CD8-positive, alpha-beta memory T cell (primary cell): ENCODE data around the gene RERE. TPM values are rescaled to one million over a fixed set of nuclear protein-coding genes. Genes with fewer than 3 reads are reported as not detected.

Experiments used
- CTCF ChIA-PET: fragments of 350-600 bp; sonication (Branson Sonifier 250); formaldehyde crosslinking; loops from one replicate; lab custom pipeline; 2021; ENCODE audit warnings: antibody characterized with exemption; lab: Charles Lee
- POLR2A ChIA-PET: fragments of 350-600 bp; sonication (Branson Sonifier 250); formaldehyde crosslinking; loops from one replicate; lab custom pipeline; 2021; ENCODE audit warnings: antibody characterized with exemption; lab: Charles Lee
- DNase-seq, 5 donors: peaks; one replicate each; pipeline versions ENCODE4 v3.0.0 to v3.0.0-alpha.2; 2020 to 2022; ENCODE audit warnings: mixed read lengths in 1 of 5
- H3K27ac ChIP-seq: one replicate; pipeline ENCODE4 v1.7.0; 2013; ENCODE audit warnings: low read depth, mild to moderate bottlenecking, low read length, moderate library complexity
- H3K27me3 ChIP-seq: 2 replicates; pipeline ENCODE4 v1.7.0; 2013; ENCODE audit warnings: low read length, mild to moderate bottlenecking; ENCODE audit not compliant: insufficient read depth, poor library complexity, severe bottlenecking
- H3K36me3 ChIP-seq: 2 replicates; pipeline ENCODE4 v1.7.0; 2013; ENCODE audit warnings: mild to moderate bottlenecking, low read length, moderate library complexity; ENCODE audit not compliant: insufficient read depth
- H3K4me1 ChIP-seq: 2 replicates; pipeline ENCODE4 v1.7.0; 2013; ENCODE audit warnings: mild to moderate bottlenecking, low read length, moderate library complexity; ENCODE audit not compliant: insufficient read depth
- H3K4me3 ChIP-seq: 2 replicates; pipeline ENCODE4 v1.7.0; 2013; ENCODE audit warnings: mild to moderate bottlenecking, low read length
- H3K9me3 ChIP-seq: 2 replicates; pipeline ENCODE4 v1.7.0; 2013; ENCODE audit warnings: mild to moderate bottlenecking, low read length
- H3K27ac Mint-ChIP-seq, 8 donors: one replicate each; pipeline ENCODE4 v1.8.0; 2020 to 2021; ENCODE audit warnings: mixed read lengths in 8 of 8, mild to moderate bottlenecking in 6 of 8, inconsistent platforms in 3 of 8, moderate library complexity in 3 of 8
- H3K27me3 Mint-ChIP-seq, 2 donors: one replicate each; pipeline ENCODE4 v1.8.0; 2020 to 2021; ENCODE audit warnings: mixed read lengths in 2 of 2, mild to moderate bottlenecking in 1 of 2, moderate library complexity in 1 of 2
- H3K36me3 Mint-ChIP-seq, 3 donors: one replicate each; pipeline ENCODE4 v1.8.0; 2020 to 2021; ENCODE audit warnings: mixed read lengths in 3 of 3, inconsistent platforms in 1 of 3, mild to moderate bottlenecking in 1 of 3
- H3K4me1 Mint-ChIP-seq, 3 donors: one replicate each; pipeline ENCODE4 v1.8.0; 2020 to 2021; ENCODE audit warnings: mixed read lengths in 3 of 3, inconsistent platforms in 1 of 3, mild to moderate bottlenecking in 1 of 3
- H3K4me3 Mint-ChIP-seq, 7 donors: one replicate each; pipeline ENCODE4 v1.8.0; 2020 to 2021; ENCODE audit warnings: mixed read lengths in 7 of 7, mild to moderate bottlenecking in 6 of 7, moderate library complexity in 4 of 7, inconsistent platforms in 2 of 7
- H3K9me3 Mint-ChIP-seq, 5 donors: one replicate each; pipeline ENCODE4 v1.8.0; 2020 to 2022; ENCODE audit warnings: mixed read lengths in 5 of 5, mild to moderate bottlenecking in 3 of 5, moderate library complexity in 2 of 5, inconsistent platforms in 1 of 5
- polyA plus RNA-seq: library from polyadenylated mRNA; unstranded; fragments of 300-500 nt; fragmentation: Illumina TruSeq; gene quantifications from one replicate; pipeline ENCODE4 v1.2.3, GENCODE V29; 2021
- total RNA-seq, 2 experiments: library from RNA; stranded (reverse); gene quantifications; one replicate each; pipeline ENCODE4 v1.2.3, GENCODE V29; 2021

Gene RERE
- total and polyA plus RNA-seq, 3 experiments from 2014 or later: 10.9 to 39.2 (median 37.9) TPM

- Mint-ChIP-seq H3K4me1 (no peaks in the 10 kb centered on the region), H3K4me3 (no peak overlapping the region), H3K9me3 (no peaks in the 10 kb centered on the region), H3K27me3 (no peaks in the 10 kb centered on the region), H3K27ac (peak overlapping the region in 1 of 8 donors; percentile 74), H3K36me3 (peaks cover 0 to 5% (median 0%) of the 10 kb centered on the region in 3 donors)
- DNase-seq: no peak
- H3K36me3 ChIP-seq: no peaks in the 10 kb centered on the region
- ChIA-PET CTCF (no interaction called here), POLR2A (no interaction called here)
- H3K27me3 ChIP-seq: no peaks in the 10 kb centered on the region
- no peaks in the 10 kb centered on the region for H3K9me3 ChIP-seq
- H3K4me3 ChIP-seq: no peak overlapping the region
- no peaks in the 10 kb centered on the region for H3K4me1 ChIP-seq
- no peak overlapping the region for H3K27ac ChIP-seq
Observed at GRCh38 chr1:8328271-8328670, 489.2 kb downstream of the RERE start.

- ChIA-PET POLR2A (no interaction called here), CTCF (no interaction called here)
- no peak for DNase-seq
Observed at GRCh38 chr1:8326265-8326664, 491.2 kb downstream of the RERE start.

GRCh38 chr1:8325771-8326170 lies 491.7 kb downstream of the RERE start:
- ChIA-PET CTCF (no interaction called here), POLR2A (no interaction called here)
- DNase-seq: no peak
- H3K27ac ChIP-seq: no peak overlapping the region
- no peaks in the 10 kb centered on the region for H3K36me3 ChIP-seq
- Mint-ChIP-seq H3K36me3 (peaks cover 0 to 5% (median 3%) of the 10 kb centered on the region in 3 donors), H3K27ac (no peak overlapping the region), H3K27me3 (peaks cover 0 to 1% of the 10 kb centered on the region in 2 donors), H3K4me1 (no peaks in the 10 kb centered on the region), H3K4me3 (no peak overlapping the region), H3K9me3 (peaks cover 0 to 1% (median 0%) of the 10 kb centered on the region in 5 donors)
- no peak overlapping the region for H3K4me3 ChIP-seq
- no peaks in the 10 kb centered on the region for H3K9me3 ChIP-seq
- H3K4me1 ChIP-seq: no peaks in the 10 kb centered on the region
- H3K27me3 ChIP-seq: no peaks in the 10 kb centered on the region

More at GRCh38 chr1:8326265-8326664, 491.2 kb downstream of the RERE start:
- H3K4me3 ChIP-seq: no peak overlapping the region
- no peak overlapping the region for H3K27ac ChIP-seq
- Mint-ChIP-seq H3K4me3 (no peak overlapping the region), H3K27me3 (peaks cover 0 to 1% of the 10 kb centered on the region in 2 donors), H3K4me1 (no peaks in the 10 kb centered on the region), H3K9me3 (peaks cover 0 to 1% (median 0%) of the 10 kb centered on the region in 5 donors), H3K36me3 (peaks cover 0 to 5% (median 3%) of the 10 kb centered on the region in 3 donors), H3K27ac (no peak overlapping the region)
- no peaks in the 10 kb centered on the region for H3K36me3 ChIP-seq
- no peaks in the 10 kb centered on the region for H3K27me3 ChIP-seq
- H3K4me1 ChIP-seq: no peaks in the 10 kb centered on the region
- H3K9me3 ChIP-seq: no peaks in the 10 kb centered on the region

- H3K36me3 ChIP-seq: no peaks in the 10 kb centered on the region
- Mint-ChIP-seq H3K4me3 (no peak overlapping the region), H3K27ac (peak overlapping the region in 1 of 8 donors; percentile 63), H3K27me3 (peaks cover 0 to 1% of the 10 kb centered on the region in 2 donors), H3K36me3 (peaks cover 0 to 5% (median 3%) of the 10 kb centered on the region in 3 donors), H3K9me3 (peaks cover 0 to 1% (median 0%) of the 10 kb centered on the region in 5 donors), H3K4me1 (peaks cover 0 to 2% (median 1%) of the 10 kb centered on the region in 3 donors)
- no peaks in the 10 kb centered on the region for H3K9me3 ChIP-seq
- ChIA-PET POLR2A (no interaction called here), CTCF (no interaction called here)
- no peaks in the 10 kb centered on the region for H3K4me1 ChIP-seq
- no peaks in the 10 kb centered on the region for H3K27me3 ChIP-seq
- DNase-seq: no peak
- H3K4me3 ChIP-seq: no peak overlapping the region
- H3K27ac ChIP-seq: no peak overlapping the region
Observed at GRCh38 chr1:8324176-8324810, 493.1 kb downstream of the RERE start.

GRCh38 chr1:8323706-8324105 lies 493.7 kb downstream of the RERE start:
- peaks cover 0 to 1% of the 10 kb centered on the region in 2 donors for H3K27me3 Mint-ChIP-seq
- ChIA-PET POLR2A (no interaction called here), CTCF (no interaction called here)
- H3K4me1 Mint-ChIP-seq: peaks cover 1 to 5% (median 2%) of the 10 kb centered on the region in 3 donors
- no peak overlapping the region for H3K4me3 ChIP-seq
- H3K9me3 ChIP-seq: no peaks in the 10 kb centered on the region
- peaks cover 0 to 1% (median 0%) of the 10 kb centered on the region in 5 donors for H3K9me3 Mint-ChIP-seq
- H3K27ac Mint-ChIP-seq: no peak overlapping the region
- H3K36me3 Mint-ChIP-seq: peaks cover 0 to 5% (median 3%) of the 10 kb centered on the region in 3 donors
- H3K4me3 Mint-ChIP-seq: no peak overlapping the region
- no peak overlapping the region for H3K27ac ChIP-seq
- H3K27me3 ChIP-seq: no peaks in the 10 kb centered on the region
- no peaks in the 10 kb centered on the region for H3K36me3 ChIP-seq
- H3K4me1 ChIP-seq: peaks cover under 1% of the 10 kb centered on the region
- DNase-seq: no peak

GRCh38 chr1:8321612-8322011 lies 495.8 kb downstream of the RERE start:
- H3K27ac ChIP-seq: no peak overlapping the region
- Mint-ChIP-seq H3K27me3 (peaks cover 2% of the 10 kb centered on the region in 2 donors), H3K36me3 (peaks cover 0 to 3% (median 3%) of the 10 kb centered on the region in 3 donors), H3K9me3 (peaks cover 0 to 1% (median 0%) of the 10 kb centered on the region in 5 donors), H3K27ac (peak overlapping the region in 1 of 8 donors; percentile 6), H3K4me3 (no peak overlapping the region), H3K4me1 (peaks cover 9 to 13% (median 9%) of the 10 kb centered on the region in 3 donors)
- DNase-seq: no peak
- H3K4me1 ChIP-seq: peaks cover 11% of the 10 kb centered on the region
- no peaks in the 10 kb centered on the region for H3K9me3 ChIP-seq
- H3K36me3 ChIP-seq: no peaks in the 10 kb centered on the region
- CTCF ChIA-PET: interaction anchor here (1.3 kb wide), 1 partner anchor 307 kb away, joined by 3 read pairs; no protein-coding TSS in a partner anchor
- H3K27me3 ChIP-seq: no peaks in the 10 kb centered on the region
- POLR2A ChIA-PET: no interaction called here
- H3K4me3 ChIP-seq: no peak overlapping the region

GRCh38 chr1:8318436-8318835 lies 499.0 kb downstream of the RERE start:
- peaks cover 14 to 18% (median 17%) of the 10 kb centered on the region in 3 donors for H3K4me1 Mint-ChIP-seq
- Histone ChIP-seq H3K27ac (no peak overlapping the region), H3K27me3 (peaks cover 12% of the 10 kb centered on the region), H3K36me3 (no peaks in the 10 kb centered on the region), H3K9me3 (no peaks in the 10 kb centered on the region), H3K4me1 (peaks cover 11% of the 10 kb centered on the region), H3K4me3 (peak overlapping the region; percentile 74)
- peaks cover 15 to 28% of the 10 kb centered on the region in 2 donors for H3K27me3 Mint-ChIP-seq
- peak overlapping the region in 5 of 8 donors; percentile 23 to 82 (median 68) for H3K27ac Mint-ChIP-seq
- peak overlapping the region; percentile 70 to 81 (median 77) for H3K4me3 Mint-ChIP-seq
- DNase-seq: no peak
- H3K9me3 Mint-ChIP-seq: peaks cover 0 to 1% (median 0%) of the 10 kb centered on the region in 5 donors
- ChIA-PET POLR2A (interaction anchor here (0.6 kb wide), 1 partner anchor 146 kb away, joined by 12 read pairs; no protein-coding TSS in a partner anchor), CTCF (interaction anchor here (0.9 to 2.0 kb wide), 4 partner anchors 22 to 303 kb away, joined by 3 to 9 read pairs (median 6); no protein-coding TSS in a partner anchor)
- peaks cover 0 to 3% (median 0%) of the 10 kb centered on the region in 3 donors for H3K36me3 Mint-ChIP-seq
